Measurements from ENCODE around the gene UBAP1L. TPM values are rescaled to one million over a fixed set of nuclear protein-coding genes. Genes with fewer than 3 reads are reported as not detected.

The UBAP1L gene
- total RNA-seq, 4 donors from 2014 or later: 2.0 to 8.2 (median 4.4) TPM

GRCh38 chr15:65066001-65066634 is 48.9 kb downstream of the UBAP1L start:
- DNase-seq: no peak
- Histone ChIP-seq H3K27me3 (peaks cover 18% of the 10 kb centered on the region), H3K27ac (peak overlapping the region; percentile 85 to 90 (median 86)), H3K4me1 (peaks cover under 1 to 49% (median 20%) of the 10 kb centered on the region in 4 donors), H3K36me3 (no peaks in the 10 kb centered on the region), H3K9me3 (no peaks in the 10 kb centered on the region), H3K4me3 (peak overlapping the region in 3 of 4 donors; percentile 42 to 50 (median 43))
- intact Hi-C loops (cut with DNase I; ENCODE audit: low total_unique reads): no loop called here
- in situ Hi-C loops (cut with MboI; ENCODE audit: low pct_ligation_motif_present in 1 of 4, low pct_unique_long_range_greater_than_20kb in 1 of 4, low sequenced_read_pairs in 3 of 4): no loop called here
- no peak for TF ChIP-seq EP300 (IDR thresholded peaks at IDR 0.05; ENCODE audit: low read depth)
- TF ChIP-seq POLR2AphosphoS5 (IDR thresholded peaks at IDR 0.05): no peak
- no peak for TF ChIP-seq POLR2A (IDR thresholded peaks at IDR 0.05)
- TF ChIP-seq CTCF (IDR thresholded peaks at IDR 0.05): no peak
- 55 to 69% methylated on average over 3 of the region's 3 CpGs for WGBS, 2 donors (ENCODE audit: low coverage in 1 of 2)

- peaks cover 0 to 29% (median 2%) of the 10 kb centered on the region in 4 donors for H3K4me1 ChIP-seq
- H3K4me3 ChIP-seq: no peak overlapping the region
- no peak for DNase-seq
- in situ Hi-C loops (cut with MboI; ENCODE audit: low pct_ligation_motif_present in 1 of 4, low pct_unique_long_range_greater_than_20kb in 1 of 4, low sequenced_read_pairs in 3 of 4): no loop called here
- TF ChIP-seq POLR2A (IDR thresholded peaks at IDR 0.05): no peak
- no peak for TF ChIP-seq CTCF (IDR thresholded peaks at IDR 0.05)
- TF ChIP-seq POLR2AphosphoS5 (IDR thresholded peaks at IDR 0.05): no peak
- no peak for TF ChIP-seq EP300 (IDR thresholded peaks at IDR 0.05; ENCODE audit: low read depth)
- H3K36me3 ChIP-seq: no peaks in the 10 kb centered on the region
- peak overlapping the region in 2 of 4 donors; percentile 40 to 86 for H3K27ac ChIP-seq
- H3K9me3 ChIP-seq: no peaks in the 10 kb centered on the region
- intact Hi-C loops (cut with DNase I; ENCODE audit: low total_unique reads): no loop called here
- 70 to 80% methylated on average over 2 to 5 of the region's 5 CpGs for WGBS, 2 donors (ENCODE audit: low coverage in 1 of 2)
- H3K27me3 ChIP-seq: peaks cover 13% of the 10 kb centered on the region
Observed at GRCh38 chr15:65062726-65063125, 52.3 kb downstream of the UBAP1L start.

GRCh38 chr15:65062061-65062460 is 52.9 kb downstream of the UBAP1L start:
- Histone ChIP-seq H3K27ac (peak overlapping the region in 3 of 4 donors; percentile 36 to 86 (median 40)), H3K9me3 (no peaks in the 10 kb centered on the region), H3K4me3 (no peak overlapping the region), H3K36me3 (no peaks in the 10 kb centered on the region), H3K27me3 (peaks cover 6% of the 10 kb centered on the region), H3K4me1 (peaks cover 0 to 25% (median 0%) of the 10 kb centered on the region in 4 donors)
- in situ Hi-C loops (cut with MboI; ENCODE audit: low pct_ligation_motif_present in 1 of 4, low pct_unique_long_range_greater_than_20kb in 1 of 4, low sequenced_read_pairs in 3 of 4) (no loop called here), intact Hi-C loops (cut with DNase I; ENCODE audit: low total_unique reads) (no loop called here)
- WGBS, 2 donors (ENCODE audit: low coverage in 1 of 2): 67 to 81% methylated on average over 1 to 5 of the region's 5 CpGs
- TF ChIP-seq POLR2A (IDR thresholded peaks at IDR 0.05) (no peak), EP300 (IDR thresholded peaks at IDR 0.05; ENCODE audit: low read depth) (no peak), POLR2AphosphoS5 (IDR thresholded peaks at IDR 0.05) (no peak), CTCF (IDR thresholded peaks at IDR 0.05) (no peak)
- no peak for DNase-seq

- TF ChIP-seq CTCF (IDR thresholded peaks at IDR 0.05) (no peak), POLR2AphosphoS5 (IDR thresholded peaks at IDR 0.05) (no peak), EP300 (IDR thresholded peaks at IDR 0.05; ENCODE audit: low read depth) (no peak), POLR2A (IDR thresholded peaks at IDR 0.05) (no peak)
- H3K36me3 ChIP-seq: no peaks in the 10 kb centered on the region
- DNase-seq: no peak
- 76% methylated on average over 6 of the region's 6 CpGs; no CpG with 5 or more reads in 1 of the 2 donors for WGBS, 2 donors (ENCODE audit: low coverage in 1 of 2)
- H3K4me1 ChIP-seq: peaks cover 0 to 29% (median 0%) of the 10 kb centered on the region in 4 donors
- intact Hi-C loops (cut with DNase I; ENCODE audit: low total_unique reads): no loop called here
- no peak overlapping the region for H3K4me3 ChIP-seq
- H3K27ac ChIP-seq: peak overlapping the region; percentile 36 to 86 (median 49)
- peaks cover 5% of the 10 kb centered on the region for H3K27me3 ChIP-seq
- in situ Hi-C loops (cut with MboI; ENCODE audit: low pct_ligation_motif_present in 1 of 4, low pct_unique_long_range_greater_than_20kb in 1 of 4, low sequenced_read_pairs in 3 of 4): no loop called here
- no peaks in the 10 kb centered on the region for H3K9me3 ChIP-seq
Observed at GRCh38 chr15:65060641-65061397, 54.2 kb downstream of the UBAP1L start.
